HG03558 (cell line): ENCODE measurements around the gene SLC25A13.
"Not testable (repeated sequence)": the region's sequence is repeated elsewhere in the genome, so short reads cannot be mapped to it uniquely, and the experiment has no call there.

ENCODE experiments used
- ATAC-seq: cut with Tn5 transposase; IDR thresholded peaks from one replicate; pipeline ENCODE4 v1.9.1; 2021; ENCODE audit warnings: moderate number of reproducible peaks; ENCODE audit not compliant: unreplicated experiment; ENCODE audit errors: extremely low read depth

The SLC25A13 gene, protein sequence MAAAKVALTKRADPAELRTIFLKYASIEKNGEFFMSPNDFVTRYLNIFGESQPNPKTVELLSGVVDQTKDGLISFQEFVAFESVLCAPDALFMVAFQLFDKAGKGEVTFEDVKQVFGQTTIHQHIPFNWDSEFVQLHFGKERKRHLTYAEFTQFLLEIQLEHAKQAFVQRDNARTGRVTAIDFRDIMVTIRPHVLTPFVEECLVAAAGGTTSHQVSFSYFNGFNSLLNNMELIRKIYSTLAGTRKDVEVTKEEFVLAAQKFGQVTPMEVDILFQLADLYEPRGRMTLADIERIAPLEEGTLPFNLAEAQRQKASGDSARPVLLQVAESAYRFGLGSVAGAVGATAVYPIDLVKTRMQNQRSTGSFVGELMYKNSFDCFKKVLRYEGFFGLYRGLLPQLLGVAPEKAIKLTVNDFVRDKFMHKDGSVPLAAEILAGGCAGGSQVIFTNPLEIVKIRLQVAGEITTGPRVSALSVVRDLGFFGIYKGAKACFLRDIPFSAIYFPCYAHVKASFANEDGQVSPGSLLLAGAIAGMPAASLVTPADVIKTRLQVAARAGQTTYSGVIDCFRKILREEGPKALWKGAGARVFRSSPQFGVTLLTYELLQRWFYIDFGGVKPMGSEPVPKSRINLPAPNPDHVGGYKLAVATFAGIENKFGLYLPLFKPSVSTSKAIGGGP

DNA sequence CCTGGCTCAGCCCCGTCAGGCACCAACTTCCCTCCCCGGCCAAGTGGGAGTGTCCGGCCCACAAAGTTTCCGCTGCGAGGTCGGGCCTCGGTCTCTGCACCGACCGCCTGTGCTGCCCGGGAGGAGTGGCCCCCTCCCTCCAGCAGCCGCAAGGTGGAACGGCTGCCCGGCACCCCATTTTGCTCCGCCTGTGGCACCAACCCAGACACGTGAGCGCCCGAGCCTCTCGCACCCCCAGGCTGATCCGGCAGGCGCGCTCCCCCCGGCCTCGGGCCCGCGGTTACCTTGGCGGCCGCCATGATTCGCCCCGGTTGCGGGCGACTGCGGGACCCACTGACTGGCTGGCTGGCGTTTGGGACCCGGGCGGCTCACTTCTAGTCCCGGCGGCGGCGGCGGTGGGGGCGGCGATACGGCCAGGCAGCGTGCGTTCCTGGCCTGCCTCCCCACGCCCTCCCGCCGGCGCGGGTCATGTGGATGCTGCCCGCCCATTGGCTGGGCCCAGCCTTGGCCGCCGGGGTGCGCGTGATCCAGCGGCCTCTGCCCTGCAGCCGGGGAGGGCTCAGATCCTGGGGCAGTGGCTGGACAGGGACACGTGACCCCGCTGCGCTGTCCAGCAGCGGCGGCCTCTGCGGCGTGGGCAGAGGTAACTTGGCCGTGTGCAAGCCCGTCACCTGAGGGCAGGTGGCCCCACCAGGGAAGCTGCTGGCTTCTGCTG, at the start of gene SLC25A13:
Gene SLC25A13, minus strand, starts transcription at position 441 of the 715 bp plus-strand sequence. Its CDS starts 142 bp downstream, at position 299.
- ATAC-seq, result peak; percentile 41

DNA sequence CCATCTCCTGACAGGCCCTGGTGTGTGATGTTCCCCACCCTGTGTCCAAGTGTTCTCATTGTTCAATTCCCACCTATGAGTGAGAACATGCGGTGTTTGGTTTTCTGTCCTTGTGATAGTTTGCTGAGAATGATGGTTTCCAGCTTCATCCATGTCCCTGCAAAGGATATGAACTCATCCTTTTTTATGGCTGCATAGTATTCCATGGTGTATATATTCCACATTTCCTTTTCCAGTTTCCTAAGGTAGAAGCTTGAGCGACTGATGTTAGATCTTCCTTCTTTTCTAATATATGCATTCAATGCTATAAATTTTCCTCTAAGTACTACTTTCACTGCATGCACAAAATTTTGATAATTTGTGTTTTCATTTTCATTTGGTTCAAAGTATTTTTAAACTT, 44.0 kb upstream of the SLC25A13 start:
- not testable (repeated sequence) for ATAC-seq

DNA sequence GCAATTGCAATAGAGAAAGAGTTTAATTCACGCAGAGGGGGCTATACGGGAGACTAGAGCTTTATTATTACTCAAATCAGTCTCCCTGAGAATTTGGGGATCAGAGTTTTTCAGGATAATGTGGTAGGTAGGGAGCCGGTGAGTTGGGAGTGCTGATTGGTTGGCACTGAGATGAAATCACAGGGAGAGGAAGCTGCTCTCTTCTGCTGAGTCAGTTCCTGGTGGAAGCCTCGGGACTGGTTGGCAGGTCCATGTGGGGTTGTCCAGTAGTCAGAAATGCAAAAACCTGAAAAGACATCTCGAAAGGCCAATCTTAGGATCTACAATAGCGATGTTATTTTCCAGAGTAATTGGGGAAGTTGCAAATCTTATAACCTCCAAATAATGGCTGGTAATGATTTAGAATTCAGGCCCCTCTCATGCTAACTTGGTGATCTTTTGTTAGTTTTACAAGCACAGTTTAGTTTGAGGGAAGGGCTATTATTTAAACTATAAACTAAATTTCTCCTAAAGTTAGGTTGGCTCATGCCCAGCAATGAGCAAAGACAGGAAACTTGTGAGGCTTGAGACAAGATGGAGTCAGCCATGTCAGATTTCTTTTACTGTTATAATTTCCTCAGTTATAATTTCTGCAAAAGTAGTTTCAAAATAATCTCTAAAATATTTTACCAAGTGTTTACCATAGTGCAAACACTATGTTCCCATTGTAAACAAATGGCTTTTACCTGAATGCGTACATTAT, 39.4 kb upstream of the SLC25A13 start:
- ATAC-seq, result no peak

DNA sequence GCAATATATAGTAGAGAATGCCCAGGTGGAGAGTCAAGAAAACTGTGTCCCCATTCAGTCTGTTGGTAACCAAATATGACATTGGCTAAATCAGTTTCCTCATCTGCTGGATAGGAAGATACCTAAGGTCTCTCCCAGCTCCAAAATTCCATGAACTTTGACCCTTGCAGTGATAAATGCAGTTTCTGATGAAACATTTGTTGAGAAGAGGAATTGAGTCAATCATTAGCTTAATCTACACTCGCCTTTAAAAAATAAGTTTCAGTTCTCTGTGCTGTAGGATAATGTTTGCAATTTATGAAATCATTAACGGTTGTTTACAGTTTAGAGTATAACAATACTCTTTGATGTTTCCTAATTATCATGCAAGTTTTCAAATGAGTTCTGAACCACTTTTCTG, 38.0 kb upstream of the SLC25A13 start:
- ATAC-seq, result no peak

DNA sequence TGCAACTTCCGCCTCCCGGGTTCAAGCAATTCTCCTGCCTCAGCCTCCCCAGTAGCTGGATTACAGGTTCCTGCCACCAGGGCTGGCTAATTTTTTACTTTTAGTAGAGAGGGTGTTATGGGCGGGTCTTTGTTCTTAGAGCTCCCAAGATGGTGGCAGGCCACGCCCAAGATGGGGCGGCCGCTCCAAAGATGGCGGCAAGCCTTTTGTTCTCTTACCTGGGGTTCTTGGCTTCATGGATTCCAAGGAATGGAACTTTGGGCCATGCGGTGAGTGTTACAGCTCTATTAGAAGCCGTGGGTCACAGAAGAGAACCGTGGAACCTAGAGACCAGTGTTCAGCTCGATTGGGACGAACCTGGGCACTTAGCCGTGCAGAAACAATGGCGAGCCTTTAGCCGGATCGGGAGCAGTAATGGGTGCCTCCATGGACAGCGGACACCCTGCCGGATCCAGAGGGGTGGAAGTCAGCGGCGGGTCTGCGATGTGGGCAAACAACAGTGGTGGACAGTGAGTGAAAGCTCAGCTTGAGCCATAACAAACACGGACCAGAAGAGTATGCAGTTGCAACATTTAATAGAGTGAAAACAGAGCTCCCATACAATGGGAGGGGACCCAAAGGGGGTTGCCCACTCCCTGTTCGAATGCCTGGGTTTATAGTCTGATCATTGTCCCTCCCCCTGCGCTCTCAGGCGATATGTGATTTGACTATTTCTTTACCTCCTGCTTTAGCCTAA, 36.5 kb upstream of the SLC25A13 start:
- not testable (repeated sequence) for ATAC-seq

DNA sequence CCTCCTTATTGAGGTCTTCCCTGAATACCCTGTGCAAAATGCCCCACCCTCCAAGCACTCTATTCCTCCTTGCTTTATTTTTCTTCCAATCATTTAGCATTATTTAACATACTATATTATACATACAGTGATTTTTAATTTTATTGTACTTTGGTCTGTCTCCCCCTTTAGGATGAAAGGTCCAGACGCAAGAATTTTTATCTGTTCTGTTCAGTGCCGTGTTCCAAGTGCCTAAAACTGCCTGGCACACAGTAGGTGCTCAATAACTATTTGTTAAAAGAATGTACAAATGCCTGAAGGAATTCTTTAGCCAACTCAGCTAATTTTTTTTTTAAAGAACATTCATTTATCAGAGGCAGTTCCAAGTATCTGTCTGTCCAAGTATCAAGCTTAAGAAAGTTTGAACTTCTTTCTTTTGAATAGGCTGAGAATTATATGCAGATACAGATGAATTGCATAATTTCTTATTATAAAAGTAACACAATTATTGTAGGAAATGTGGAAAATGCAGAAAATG, 34.1 kb upstream of the SLC25A13 start:
- no peak for ATAC-seq

DNA sequence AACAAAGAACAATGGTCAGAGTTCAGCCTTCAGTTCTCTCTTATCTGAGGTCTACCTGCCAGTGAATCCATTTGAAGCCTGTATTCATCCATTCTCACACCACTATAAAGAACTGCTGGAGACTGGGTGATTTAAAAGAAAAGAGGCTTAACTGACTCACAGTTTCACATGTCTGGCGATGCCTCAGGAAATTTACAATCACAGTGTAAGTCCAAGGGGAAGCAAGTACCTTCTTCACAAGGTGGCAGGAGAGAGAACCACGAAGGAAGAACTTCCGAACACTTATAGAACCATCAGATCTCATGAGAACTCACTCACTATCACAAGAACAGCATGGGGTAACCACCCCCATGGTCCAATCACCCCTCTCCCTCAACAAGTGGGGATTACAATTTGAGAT, 33.0 kb upstream of the SLC25A13 start:
- no peak for ATAC-seq

DNA sequence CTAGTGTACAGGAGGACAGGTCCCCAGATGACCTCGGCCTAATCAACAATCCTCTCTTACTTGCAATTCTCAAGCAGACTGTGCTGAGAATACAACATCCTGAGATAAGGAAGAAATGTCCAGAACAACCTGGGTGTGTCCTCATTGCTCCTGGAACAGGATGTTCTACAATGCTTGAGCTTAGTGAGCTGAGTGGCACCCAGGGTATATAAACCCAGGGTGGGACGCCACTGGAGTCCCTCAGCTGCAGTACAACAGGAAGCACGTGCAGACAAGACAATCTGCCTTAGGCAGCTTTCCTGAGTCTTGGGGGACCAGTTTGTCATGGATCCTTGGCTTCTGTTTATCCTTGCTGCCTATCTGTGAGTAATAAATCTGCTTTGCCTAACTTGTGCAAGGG, 27.7 kb upstream of the SLC25A13 start:
- no peak for ATAC-seq

DNA sequence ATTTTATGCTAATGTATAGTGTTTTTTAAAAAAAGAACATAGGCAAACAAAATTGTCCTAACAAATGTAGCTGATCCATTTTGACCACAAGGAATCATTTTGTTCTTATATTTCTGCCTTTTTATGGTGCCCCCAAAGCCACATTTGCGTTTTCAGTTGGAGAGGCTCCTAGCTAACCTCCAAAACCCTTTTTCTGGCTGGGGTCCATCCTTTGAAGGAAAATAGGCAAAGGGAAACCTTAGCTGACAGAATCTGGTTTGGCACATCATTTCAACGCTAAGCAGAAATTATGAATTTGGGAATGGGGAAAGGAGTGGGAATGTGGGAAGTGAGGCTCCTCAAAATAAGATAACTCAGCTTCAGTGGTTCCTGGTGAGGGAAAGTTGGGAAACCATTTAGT, 25.6 kb upstream of the SLC25A13 start:
- no peak for ATAC-seq

DNA sequence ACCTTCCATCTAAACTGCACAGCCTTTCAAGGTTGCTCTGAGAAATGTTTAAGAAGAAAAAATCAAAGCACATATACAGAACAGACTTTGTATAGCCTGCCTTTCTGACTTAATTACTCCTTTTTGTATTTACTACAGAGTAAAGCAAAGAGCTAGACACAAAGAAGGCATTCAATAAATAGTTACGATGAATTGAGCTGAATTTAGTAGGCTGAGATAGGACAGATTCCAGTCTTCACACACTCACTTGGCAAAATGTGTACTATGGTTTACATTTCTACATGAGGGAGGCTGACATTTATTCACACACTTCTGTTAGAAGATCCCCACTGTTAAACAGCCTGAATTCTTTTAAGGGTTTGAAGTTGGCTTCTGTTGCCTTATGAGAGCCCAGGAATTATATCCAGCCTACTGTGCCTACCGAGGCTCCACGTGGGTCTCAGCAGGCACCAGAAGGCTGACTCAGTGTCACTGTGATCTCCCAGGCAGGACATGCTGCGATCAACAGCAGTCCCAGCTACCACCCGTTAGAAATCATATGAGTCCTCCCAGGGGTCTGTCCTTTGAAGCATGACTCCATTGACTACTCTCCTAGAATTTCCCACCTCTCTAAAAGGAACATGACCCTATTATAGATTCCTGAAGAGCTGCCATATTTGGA, 24.5 kb upstream of the SLC25A13 start:
- ATAC-seq, result no peak

DNA sequence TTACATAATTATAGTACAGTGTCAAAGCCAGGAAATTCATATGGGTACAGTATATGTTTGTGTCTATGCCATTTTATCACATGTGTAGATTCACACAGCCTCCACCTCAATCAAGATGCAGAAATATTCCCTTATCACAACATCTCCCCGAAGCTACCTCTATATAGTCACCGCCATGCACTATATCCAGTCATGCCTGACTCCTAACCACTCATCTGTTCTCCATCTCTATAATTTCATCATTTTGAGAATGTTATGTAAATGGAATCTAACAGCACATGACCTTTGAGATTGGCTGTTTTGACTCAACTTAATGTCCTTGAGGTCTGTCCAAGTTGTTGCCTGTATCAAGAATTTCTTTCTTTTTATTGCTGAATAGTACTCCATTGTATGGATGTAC, 22.3 kb upstream of the SLC25A13 start:
- ATAC-seq, result no peak

DNA sequence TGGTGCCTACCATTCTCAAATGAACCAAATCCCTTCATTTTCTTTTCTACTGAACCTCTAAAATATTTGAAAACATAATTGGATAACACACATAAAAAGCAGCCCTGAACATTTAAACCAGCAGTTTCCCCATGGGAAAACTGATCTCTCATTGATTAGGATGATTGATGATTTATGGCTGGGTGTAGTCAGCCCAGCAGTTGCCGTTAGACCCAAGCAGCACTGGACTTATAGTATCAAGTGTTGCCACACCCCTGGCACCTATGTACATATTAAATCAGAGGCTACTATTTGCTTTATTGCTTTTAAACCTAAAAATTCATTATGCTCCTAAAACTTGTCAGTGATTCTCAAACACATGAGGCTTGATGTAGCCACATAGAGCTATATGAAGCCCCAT, 20.2 kb upstream of the SLC25A13 start:
- no peak for ATAC-seq

DNA sequence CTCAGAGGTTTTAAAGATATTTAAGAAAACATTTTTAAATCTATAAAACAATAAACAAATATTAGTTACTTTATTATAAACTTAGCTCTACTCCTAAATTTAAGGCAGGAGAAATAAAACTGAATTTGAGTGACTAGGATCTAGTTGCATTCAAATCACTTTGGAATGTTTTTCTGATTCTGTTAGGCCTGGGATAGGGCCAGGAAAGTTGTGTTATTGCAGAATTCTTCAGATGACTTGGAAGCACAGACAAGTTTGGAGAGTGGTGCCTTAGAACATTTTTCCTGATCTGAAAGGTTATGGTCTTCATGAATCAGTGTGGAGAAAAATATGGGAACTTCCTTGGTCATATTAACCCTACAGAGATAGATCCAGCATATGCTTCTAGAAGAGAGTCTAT, 15.6 kb upstream of the SLC25A13 start:
- ATAC-seq, result no peak

DNA sequence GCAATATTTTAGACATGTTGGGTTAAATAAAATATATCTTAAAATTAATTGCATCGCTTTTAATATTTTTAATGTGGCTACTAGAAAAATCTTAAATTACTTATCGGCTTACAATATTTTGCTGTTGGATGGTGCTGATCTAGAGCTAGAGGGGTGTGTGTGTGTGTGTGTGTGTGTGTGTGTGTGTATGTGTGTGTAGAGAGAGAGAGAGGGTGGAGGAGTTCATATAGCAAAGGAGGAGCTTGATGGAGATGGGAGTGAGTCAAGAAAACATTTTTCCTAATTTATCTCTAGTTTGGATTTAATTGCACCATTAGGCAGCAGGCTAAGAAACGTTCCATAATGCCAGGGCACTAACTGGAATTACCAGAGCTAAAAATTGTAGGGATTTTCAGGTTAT, 10.4 kb upstream of the SLC25A13 start:
- no peak for ATAC-seq

DNA sequence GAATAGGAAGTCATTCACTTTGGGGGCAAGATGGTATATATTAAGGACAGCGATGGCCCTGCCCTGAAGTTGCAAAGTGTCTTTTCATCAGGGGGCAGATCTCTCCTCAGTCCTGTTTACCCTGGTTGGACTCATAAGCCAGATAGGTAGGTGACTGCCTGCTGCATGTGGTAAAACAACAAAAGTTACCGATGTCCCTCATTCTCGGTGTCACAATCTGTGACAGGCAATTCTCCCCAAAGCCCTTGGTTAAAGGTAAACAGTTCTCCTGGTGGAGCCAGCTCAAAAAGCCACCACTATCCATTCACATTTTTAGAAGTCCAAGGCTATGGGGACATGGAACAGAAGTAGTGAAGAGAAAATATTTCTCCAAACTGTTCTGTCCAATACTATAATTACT, 9.9 kb upstream of the SLC25A13 start:
- ATAC-seq, result no peak

DNA sequence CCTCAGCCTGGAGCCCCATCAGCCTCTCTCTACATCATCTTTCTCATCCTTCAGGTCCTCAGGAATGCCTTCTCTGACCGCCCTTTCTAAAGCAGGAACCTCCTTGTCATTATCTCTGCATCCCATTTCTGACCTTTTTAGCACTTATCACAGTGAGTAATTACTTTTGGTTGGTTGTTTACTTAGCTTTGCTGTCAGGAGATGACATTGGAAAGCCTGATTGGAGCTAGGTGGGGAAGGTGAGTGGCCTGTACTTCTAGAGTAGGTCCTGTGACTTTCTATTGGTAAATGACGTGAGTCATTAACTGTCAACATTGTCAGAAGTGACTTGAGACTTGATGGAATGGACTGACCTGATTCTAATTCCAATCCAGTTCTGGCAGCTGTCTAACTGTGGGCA, 9.3 kb upstream of the SLC25A13 start:
- no peak for ATAC-seq

DNA sequence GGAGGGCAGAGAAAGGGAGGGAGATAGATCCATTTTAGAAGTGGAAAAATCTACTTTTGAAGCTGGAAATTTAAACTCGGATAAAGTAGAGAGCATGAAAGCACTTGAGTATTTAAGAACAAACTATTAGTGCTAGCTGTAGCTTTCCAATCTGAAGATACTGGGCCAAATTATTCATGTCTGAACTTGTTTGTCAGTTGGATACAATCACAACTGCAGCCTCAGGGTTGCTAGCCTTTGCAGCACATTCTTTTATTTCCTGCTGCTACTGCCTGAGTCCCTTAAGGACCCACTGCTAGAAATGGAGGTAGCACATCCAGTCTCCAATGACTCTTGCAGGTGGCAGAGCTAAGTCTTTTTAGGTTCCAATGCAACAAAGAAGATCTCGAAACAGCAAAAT, 8.3 kb upstream of the SLC25A13 start:
- ATAC-seq, result no peak

DNA sequence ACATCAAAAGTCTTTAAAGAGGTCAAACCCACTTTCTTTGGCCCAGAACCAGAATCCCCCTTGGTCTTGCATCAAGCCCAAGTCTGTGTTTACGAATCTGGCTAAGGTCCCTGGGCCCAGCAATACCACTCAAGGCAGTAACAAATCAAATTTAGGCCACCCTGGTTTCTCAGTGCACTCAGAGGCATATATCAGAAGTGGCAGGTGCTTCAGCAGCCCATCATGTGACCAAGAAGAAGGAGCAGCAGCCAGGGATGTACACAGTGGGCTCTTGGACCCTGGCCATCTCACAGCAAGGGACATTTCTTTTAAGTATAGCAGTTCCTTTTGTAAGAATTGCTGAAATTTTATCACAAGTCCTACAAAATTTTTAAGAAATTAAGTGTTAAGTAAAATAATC, 7.3 kb upstream of the SLC25A13 start:
- no peak for ATAC-seq

DNA sequence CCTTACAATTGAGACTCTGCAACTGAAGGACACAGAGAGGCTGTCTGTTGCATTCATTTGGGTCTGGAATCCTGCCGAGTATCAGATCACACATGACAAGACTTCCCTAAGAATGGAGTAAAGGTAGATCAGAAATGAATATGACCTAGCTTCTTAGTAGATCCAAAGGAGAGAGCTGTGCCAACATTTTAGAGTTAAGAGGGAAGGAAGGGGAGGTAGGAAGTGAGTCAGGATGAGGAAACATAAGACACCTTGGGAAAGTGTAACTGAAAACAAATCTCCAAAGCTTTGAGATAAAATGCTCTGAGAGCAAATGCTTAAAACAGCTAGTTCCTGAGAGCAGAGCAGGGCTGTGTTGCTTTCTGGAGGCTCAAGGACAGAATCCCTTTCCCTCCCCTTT, 6.1 kb upstream of the SLC25A13 start:
- ATAC-seq, result no peak
